ENCODE results near the gene TNFRSF1A.

Gene TNFRSF1A

DNA sequence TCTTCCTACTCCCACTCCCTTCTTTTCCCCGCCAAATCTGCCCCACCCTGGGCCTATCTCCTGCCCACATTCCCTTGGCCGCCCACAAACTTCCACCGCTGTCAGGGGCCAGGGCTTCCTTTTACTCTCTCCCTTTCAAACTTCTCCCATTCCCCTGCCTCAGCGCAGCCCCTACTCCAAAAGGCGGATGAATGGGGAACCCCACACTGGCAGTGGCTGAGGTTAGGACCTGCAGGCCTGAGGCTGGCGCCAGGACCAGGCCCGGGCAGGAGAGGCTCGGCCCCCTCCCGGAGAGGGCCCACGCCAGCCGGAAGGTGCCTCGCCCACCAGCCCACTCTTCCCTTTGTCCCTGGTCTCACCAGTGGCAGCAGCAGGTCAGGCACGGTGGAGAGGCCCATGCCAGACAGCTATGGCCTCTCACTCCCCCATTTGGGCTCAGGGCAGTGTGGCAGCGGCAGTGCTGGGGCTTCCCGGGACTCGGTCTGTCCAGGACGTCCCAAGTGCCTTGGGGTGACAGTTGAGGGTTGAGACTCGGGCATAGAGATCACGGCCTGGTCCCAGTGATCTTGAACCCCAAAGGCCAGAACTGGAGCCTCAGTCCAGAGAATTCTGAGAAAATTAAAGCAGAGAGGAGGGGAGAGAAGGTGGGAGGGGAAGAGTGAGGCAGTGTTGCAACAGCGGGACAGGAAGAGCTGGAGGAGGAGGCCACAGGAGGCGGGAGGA is at the start of gene TNFRSF1A:
TNFRSF1A (minus strand) TSS at position 660 of the 723 bp plus-strand sequence; CDS start at position 398, 262 bp downstream.
- DNase-seq: no peak

DNA sequence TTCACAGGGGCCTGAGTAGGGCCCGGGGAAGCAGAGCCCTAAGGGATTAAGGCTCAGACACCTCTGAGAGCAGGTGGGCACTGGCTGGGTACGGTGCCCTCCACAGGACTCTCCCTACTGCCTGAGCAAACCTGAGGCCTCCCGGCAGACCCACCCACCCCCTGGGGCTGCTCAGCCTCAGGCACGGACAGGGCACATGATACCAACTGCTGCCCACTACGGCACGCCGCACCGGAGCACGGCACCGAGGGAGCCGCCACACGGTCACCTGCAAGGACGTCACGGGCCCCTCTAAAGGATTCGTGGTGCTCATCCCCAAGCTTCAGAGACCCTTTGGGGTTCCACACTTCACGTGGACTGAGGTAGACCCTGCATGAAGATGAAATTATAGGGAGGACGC is 49.1 kb upstream of the TNFRSF1A start:
- no peak for DNase-seq

DNA sequence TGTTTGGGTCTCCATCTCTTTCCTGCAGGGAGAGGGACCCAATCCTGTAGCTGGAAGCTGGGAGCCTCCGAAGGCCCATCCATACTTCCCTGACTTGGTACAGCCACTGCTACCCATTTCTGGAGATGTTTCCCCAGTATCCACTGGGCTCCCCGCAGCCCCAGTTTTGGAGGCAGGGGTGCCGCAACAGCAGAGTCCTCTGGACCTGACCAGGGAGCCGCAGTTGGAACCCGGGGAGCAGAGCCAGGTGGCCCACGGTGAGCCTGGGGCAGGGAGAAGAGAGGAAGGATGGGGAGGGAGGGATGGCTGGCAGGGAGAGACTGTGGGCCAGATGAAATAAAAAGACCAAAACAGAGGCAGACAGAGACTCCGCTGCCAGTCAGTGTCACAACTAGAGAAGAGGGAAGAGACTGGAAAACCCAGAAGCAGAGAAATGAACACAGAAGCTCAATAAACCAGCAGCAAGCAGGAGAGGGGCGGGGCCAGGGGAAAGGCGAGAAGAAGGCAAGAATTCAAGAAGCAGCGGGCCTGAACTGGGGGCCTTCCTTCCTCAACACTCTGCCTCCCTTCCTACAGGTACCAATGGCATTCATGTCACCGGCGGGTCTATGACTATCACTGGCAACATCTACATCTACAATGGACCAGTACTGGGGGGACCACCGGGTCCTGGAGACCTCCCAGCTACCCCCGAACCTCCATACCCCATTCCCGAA is 48.4 kb upstream of the TNFRSF1A start:
- DNase-seq: no peak

- no peak for DNase-seq
Observed at GRCh38 chr12:6387541-6387940, 45.7 kb upstream of the TNFRSF1A start.

DNA sequence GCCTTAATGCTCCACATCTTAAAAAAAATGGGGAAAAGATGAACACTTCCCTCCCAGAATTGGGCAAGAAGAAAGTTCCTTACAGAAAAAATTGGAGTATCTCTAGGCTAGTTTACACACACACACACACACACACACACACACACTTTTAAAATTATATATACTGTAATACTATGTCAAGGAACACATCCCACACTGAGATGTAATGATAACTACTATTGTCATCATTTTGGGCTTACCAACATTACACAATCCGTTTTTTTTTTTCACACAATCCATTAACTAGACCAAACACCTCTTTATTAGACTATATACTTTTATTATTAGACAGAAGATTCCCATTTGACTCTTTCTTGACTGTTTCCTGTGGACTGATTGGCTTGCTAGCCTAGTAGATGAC is 44.6 kb upstream of the TNFRSF1A start:
- DNase-seq: no peak

DNA sequence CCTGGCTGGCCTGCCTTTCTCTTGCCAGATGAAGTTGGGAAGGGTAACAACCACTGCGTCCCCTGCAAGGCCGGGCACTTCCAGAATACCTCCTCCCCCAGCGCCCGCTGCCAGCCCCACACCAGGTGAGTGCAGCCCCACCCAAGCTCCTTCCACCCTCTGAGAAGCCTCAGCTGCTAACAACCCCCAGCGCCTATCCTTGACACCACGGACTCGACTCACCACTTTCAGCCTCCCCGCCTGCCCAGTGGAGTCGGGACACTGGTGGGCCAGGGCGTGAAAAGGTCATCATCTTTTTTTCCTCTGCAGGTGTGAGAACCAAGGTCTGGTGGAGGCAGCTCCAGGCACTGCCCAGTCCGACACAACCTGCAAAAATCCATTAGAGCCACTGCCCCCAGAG is 44.2 kb upstream of the TNFRSF1A start:
- no peak for DNase-seq

- no peak for DNase-seq
Observed at GRCh38 chr12:6384499-6385436, 42.9 kb upstream of the TNFRSF1A start.

GRCh38 chr12:6383572-6384498 is 42.0 kb upstream of the TNFRSF1A start, which contains the start of gene LTBR:
LTBR (plus strand) TSS chr12:6384162; CDS start chr12:6384359, 197 bp downstream.
- DNase-seq: no peak

GRCh38 chr12:6382982-6383381 is 41.1 kb upstream of the TNFRSF1A start:
- DNase-seq: no peak

DNA sequence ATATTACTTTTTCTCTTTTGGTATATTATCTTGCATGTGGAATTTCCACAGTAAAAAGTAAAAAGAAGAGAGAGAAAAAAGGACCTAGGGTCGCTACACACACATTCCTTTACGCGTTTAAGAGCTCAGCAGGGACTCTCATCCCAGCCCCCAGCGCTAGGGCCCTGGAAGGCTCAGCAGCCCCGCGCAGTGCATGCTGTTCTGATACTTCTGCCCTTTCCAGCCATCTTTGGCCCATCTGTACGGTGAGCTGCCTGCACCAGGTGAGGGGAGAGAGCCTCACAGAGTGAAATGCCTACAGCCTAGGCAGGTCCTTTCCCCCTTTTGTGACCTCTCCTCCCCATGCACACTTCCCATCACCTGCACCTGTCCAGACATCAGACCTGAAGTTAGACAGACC is 40.5 kb upstream of the TNFRSF1A start:
- DNase-seq: no peak

DNA sequence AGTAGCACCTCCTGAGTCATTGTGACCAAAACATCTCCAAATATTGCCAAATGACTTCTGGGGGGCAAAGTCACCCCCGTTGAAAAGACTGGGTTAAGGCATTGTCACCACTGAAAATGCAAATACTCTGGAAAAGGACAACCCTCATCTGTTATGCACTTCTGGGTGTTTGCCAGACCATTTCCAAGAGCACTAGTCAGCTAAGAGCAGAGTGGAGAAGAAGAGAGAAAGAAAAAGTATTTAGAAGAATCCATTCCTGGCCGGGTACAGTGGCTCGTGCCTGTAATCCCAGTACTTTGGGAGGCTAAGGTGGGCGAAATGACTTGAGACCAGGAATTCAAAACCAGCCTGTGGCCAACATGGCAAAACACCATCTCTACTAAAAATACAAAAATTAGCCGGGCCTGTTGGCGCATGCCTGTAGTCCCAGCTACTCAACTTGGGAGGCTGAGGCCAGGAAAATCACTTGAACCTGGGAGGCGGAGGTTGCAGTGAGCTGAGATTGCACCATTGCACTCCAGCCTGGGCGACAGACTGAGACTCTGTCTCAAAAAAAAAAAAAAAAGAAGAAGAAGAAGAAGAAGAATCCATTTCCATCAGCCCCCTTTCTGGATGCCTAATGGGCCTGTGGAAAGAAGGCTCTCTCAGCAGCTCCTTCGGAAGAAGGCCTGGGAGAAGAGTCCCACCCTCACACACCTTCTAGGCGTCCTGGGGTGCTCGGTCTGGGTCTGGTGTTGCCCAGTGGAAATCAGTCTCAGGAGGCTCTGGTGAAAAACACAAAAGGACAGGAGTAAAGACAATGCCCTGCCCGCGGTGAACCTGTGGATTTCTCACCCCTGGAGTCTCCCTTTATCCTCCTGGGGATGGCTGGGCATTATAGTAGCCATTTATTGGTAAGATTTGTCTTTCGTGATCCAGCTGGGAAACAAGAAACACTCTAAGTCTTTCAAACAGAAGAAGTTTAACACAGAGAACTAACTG is 38.6 kb upstream of the TNFRSF1A start:
- no peak for DNase-seq

- no peak for DNase-seq
Observed at GRCh38 chr12:6378709-6379472, 37.0 kb upstream of the TNFRSF1A start.

DNA sequence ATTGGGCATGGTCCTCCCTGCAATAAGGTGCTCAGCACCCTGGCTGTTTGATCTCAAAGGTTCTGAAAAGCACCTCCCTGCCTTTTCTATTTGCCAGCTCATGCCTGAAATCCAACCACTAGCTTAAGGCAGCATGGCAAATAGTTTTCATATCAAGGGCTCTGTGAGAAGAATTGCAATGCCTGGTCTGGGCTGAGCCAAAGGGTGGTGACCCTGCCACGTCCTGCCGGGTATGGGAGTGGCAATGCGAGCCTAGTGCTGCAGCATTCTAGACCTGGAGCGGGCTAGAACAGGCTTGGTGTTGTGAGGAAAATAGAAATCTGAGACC is 35.8 kb upstream of the TNFRSF1A start:
- no peak for DNase-seq

DNA sequence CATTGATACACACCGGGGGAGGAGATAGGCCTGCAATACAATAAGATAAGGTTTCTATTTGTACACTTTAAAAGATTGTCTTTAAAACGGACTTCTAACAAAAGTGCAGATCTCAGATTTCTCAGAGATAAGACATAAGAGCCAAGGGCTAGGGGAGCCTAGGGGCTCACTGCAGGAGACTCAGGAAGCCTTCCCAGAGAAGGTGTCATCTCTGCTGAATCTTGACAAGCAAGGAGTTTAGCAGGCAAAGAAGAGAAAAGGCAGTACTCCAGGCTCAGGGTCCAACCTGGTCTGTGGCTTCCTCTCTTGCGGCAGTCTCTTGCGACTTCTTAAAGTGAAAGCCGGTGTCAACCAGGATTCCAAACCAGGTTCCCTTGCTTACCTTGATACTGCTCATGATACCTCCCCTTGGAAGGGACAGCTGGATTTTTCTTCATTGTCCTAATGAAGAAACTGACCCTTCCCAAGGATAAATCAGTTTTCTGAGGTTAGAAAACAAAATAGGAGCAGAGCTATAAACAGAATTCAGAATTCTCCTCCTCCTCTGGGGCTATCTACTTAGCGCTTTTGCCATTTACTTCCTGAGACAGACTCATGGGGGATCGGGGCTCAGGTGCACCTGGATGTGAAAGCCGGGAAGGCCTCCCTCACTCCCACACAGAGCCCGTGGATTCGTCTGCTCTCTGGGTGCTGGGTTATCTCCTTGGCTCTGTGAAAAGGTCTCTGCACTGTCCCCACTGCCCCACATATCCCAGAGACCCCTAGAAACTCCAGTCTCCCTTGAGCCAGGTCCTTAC is 35.2 kb upstream of the TNFRSF1A start:
- DNase-seq: no peak

GRCh38 chr12:6376079-6376869 is 34.4 kb upstream of the TNFRSF1A start:
- no peak for DNase-seq

GRCh38 chr12:6375269-6376078 is 33.6 kb upstream of the TNFRSF1A start, which contains the start of gene SCNN1A:
SCNN1A (minus strand) TSS chr12:6375563; CDS start chr12:6374783, 780 bp downstream.
- no peak for DNase-seq

DNA sequence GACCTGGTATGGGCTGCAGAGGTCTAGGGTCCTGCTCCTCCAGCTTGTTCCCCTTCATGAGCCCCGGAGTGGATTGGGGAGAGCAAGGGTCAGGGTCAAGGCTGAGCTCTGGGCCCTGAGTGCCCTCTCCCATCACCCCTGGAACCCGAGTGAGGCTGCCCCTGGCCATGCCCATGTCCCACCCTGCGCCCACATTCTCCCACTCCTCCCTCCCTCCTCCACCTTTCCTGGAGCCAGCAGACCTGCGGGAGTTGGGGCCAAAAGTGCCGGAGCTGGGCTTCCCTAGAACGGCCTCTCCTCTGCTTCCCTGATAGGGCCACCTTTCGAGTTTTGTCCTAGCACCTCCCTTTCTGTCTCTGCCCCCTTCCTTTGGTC is 32.9 kb upstream of the TNFRSF1A start:
- DNase-seq: no peak
